Right lobe of liver (tissue), 4 donors: ENCODE results near the gene PRICKLE4.

Source experiments
- CTCF ChIP-seq, 4 donors: fragments of 200-600 bp in 3 of 4; fragments of 450-650 bp in 1 of 4; IDR thresholded peaks; one replicate each; pipeline versions ENCODE4 v1.5.1 to v1.8.0; 2016 to 2022; ENCODE audit warnings: antibody characterized with exemption in 4 of 4, mild to moderate bottlenecking in 2 of 4
- POLR2A ChIP-seq: fragments of 450-650 bp; IDR thresholded peaks from one replicate; pipeline ENCODE4 v1.6.1; 2017; ENCODE audit warnings: antibody characterized with exemption, mild to moderate bottlenecking
- donor health status: DM: no; HTN: no; CAD: no.
- donor health status: DM: no; HTN: no; CAD: no.
- donor health status: DM: no; HTN: yes; CAD: no.

DNA sequence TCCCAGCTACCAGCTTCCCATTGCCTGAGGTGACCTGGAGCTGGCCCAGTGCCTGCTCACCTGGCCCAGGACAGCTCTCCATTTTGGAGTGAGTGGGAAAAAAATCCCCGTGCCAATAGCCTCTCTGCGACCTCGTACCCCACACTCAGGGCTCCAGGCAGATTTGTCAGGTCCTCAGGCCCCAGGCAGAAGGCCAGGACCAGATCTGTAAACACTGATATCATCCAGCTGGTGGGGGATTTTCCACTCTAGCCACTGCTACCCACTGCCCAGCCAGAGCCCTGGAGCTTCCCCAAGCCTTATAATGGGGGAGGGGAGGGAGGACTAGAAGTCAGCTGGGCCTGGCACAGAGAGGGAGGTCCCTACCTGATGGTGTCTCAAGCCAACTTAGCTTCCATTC is 32.0 kb upstream of the PRICKLE4 start:
- no peak for TF ChIP-seq POLR2A
- TF ChIP-seq CTCF (IDR thresholded peaks at IDR 0.05), result no peak
